ENCODE measurements around the gene PTGS1.
"Not testable (repeated sequence)": the region's sequence is repeated elsewhere in the genome, so short reads cannot be mapped to it uniquely, and the experiment has no call there.

The PTGS1 gene

GRCh38 chr9:122394265-122395125, 23.7 kb downstream of the PTGS1 start:
- no peaks in the 10 kb centered on the region for H3K36me3 Mint-ChIP-seq
- H3K4me3 Mint-ChIP-seq: no peak overlapping the region
- H3K27ac Mint-ChIP-seq: peak overlapping the region; percentile 34
- peaks cover 15% of the 10 kb centered on the region for H3K4me1 Mint-ChIP-seq
- ATAC-seq: no peak
- no peaks in the 10 kb centered on the region for H3K27me3 Mint-ChIP-seq
- H3K9me3 Mint-ChIP-seq: peaks cover 3% of the 10 kb centered on the region

DNA sequence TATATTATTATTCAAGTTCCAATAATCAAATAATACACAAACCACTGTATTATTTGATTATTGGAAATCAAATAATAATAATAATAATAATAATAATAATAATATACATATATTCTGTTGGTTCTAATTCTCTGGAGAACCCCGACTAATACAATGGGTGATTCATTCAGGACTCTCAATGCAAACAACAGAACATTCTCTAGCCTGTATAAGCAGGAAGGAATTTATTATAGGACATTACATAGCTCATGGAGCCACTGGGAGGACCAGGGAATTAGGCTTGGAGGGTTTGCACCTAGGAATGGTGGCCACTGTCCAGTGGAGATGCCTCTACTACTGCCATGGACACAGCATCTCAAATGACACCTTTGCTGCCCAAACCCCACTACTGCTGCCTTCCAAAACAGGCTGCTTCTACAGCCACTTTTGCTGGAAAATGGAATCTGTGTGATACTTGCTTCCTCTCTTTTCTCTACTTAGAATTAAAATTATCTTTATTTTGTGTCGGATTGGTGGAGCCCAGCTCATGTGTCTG, 25.9 kb downstream of the PTGS1 start:
- Mint-ChIP-seq H3K36me3 (no peaks in the 10 kb centered on the region), H3K27ac (no peak overlapping the region), H3K27me3 (no peaks in the 10 kb centered on the region), H3K4me3 (no peak overlapping the region), H3K9me3 (peaks cover 3% of the 10 kb centered on the region), H3K4me1 (no peaks in the 10 kb centered on the region)
- ATAC-seq: no peak

GRCh38 chr9:122397749-122398148, 26.9 kb downstream of the PTGS1 start:
- Mint-ChIP-seq H3K4me1 (peaks cover 6% of the 10 kb centered on the region), H3K9me3 (peaks cover 3% of the 10 kb centered on the region), H3K36me3 (no peaks in the 10 kb centered on the region), H3K27ac (no peak overlapping the region), H3K4me3 (no peak overlapping the region), H3K27me3 (no peaks in the 10 kb centered on the region)
- ATAC-seq: no peak

- H3K9me3 Mint-ChIP-seq: peaks cover 3% of the 10 kb centered on the region
- H3K27me3 Mint-ChIP-seq: no peaks in the 10 kb centered on the region
- H3K36me3 Mint-ChIP-seq: no peaks in the 10 kb centered on the region
- no peak overlapping the region for H3K27ac Mint-ChIP-seq
- ATAC-seq: no peak
- no peak overlapping the region for H3K4me3 Mint-ChIP-seq
- H3K4me1 Mint-ChIP-seq: peaks cover 9% of the 10 kb centered on the region
Observed at GRCh38 chr9:122398371-122398924, 27.6 kb downstream of the PTGS1 start.

DNA sequence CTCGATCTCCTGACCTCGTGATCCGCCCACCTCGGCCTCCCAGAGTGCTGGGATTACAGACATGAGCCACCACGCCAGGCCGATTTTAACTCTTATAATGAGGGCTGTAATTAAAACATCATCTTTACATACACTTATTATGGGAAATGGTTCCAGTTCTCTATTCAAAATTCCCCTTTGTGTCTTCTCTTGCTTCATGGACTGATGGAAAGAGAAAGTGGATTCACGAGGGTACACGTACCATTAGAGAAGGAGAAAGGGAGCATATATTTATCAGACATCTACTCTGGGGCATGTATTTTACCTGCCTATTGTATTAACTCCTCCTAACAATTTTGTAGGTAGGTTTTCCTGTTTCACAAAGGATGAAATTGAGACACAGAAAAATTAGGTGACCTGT, 31.1 kb downstream of the PTGS1 start:
- ATAC-seq: no peak
- peaks cover 3% of the 10 kb centered on the region for H3K9me3 Mint-ChIP-seq
- H3K4me1 Mint-ChIP-seq: peaks cover 9% of the 10 kb centered on the region
- H3K4me3 Mint-ChIP-seq: no peak overlapping the region
- no peaks in the 10 kb centered on the region for H3K36me3 Mint-ChIP-seq
- H3K27me3 Mint-ChIP-seq: no peaks in the 10 kb centered on the region
- peak overlapping the region; percentile 1 for H3K27ac Mint-ChIP-seq

GRCh38 chr9:122402403-122402871, 31.6 kb downstream of the PTGS1 start:
- Mint-ChIP-seq H3K9me3 (peaks cover 3% of the 10 kb centered on the region), H3K36me3 (no peaks in the 10 kb centered on the region), H3K4me1 (peaks cover 9% of the 10 kb centered on the region), H3K27ac (peak overlapping the region; percentile 1), H3K27me3 (no peaks in the 10 kb centered on the region), H3K4me3 (no peak overlapping the region)
- ATAC-seq: peak; percentile 70

GRCh38 chr9:122402874-122403273, 32.0 kb downstream of the PTGS1 start:
- H3K4me1 Mint-ChIP-seq: peaks cover 9% of the 10 kb centered on the region
- no peak for ATAC-seq
- no peaks in the 10 kb centered on the region for H3K36me3 Mint-ChIP-seq
- H3K4me3 Mint-ChIP-seq: no peak overlapping the region
- H3K9me3 Mint-ChIP-seq: peaks cover 3% of the 10 kb centered on the region
- no peaks in the 10 kb centered on the region for H3K27me3 Mint-ChIP-seq
- H3K27ac Mint-ChIP-seq: peak overlapping the region; percentile 1

- Mint-ChIP-seq H3K4me1 (peaks cover 9% of the 10 kb centered on the region), H3K27ac (no peak overlapping the region), H3K4me3 (no peak overlapping the region), H3K27me3 (no peaks in the 10 kb centered on the region), H3K36me3 (no peaks in the 10 kb centered on the region), H3K9me3 (peaks cover 3% of the 10 kb centered on the region)
- ATAC-seq: no peak
Observed at GRCh38 chr9:122403381-122404000, 32.7 kb downstream of the PTGS1 start.

GRCh38 chr9:122405304-122406069, 34.7 kb downstream of the PTGS1 start:
- H3K27ac Mint-ChIP-seq: peak overlapping the region; percentile 49
- ATAC-seq, H3K36me3 Mint-ChIP-seq, H3K27me3 Mint-ChIP-seq, H3K4me1 Mint-ChIP-seq, H3K9me3 Mint-ChIP-seq: not testable (repeated sequence)
- peak overlapping the region; percentile 75 for H3K4me3 Mint-ChIP-seq

- ATAC-seq: peak; percentile 36
- no peaks in the 10 kb centered on the region for H3K9me3 Mint-ChIP-seq
- peak overlapping the region; percentile 49 for H3K27ac Mint-ChIP-seq
- H3K4me3 Mint-ChIP-seq: peak overlapping the region; percentile 75
- H3K36me3 Mint-ChIP-seq: no peaks in the 10 kb centered on the region
- H3K27me3 Mint-ChIP-seq: no peaks in the 10 kb centered on the region
- H3K4me1 Mint-ChIP-seq: peaks cover 9% of the 10 kb centered on the region
Observed at GRCh38 chr9:122406070-122406890, 35.5 kb downstream of the PTGS1 start.

GRCh38 chr9:122414108-122414507, 43.3 kb downstream of the PTGS1 start:
- ATAC-seq, H3K36me3 Mint-ChIP-seq, H3K27me3 Mint-ChIP-seq, H3K4me3 Mint-ChIP-seq, H3K4me1 Mint-ChIP-seq, H3K27ac Mint-ChIP-seq, H3K9me3 Mint-ChIP-seq: not testable (repeated sequence)

GRCh38 chr9:122418016-122418415, 47.2 kb downstream of the PTGS1 start:
- peaks cover 23% of the 10 kb centered on the region for H3K27me3 Mint-ChIP-seq
- H3K36me3 Mint-ChIP-seq: peaks cover 19% of the 10 kb centered on the region
- H3K9me3 Mint-ChIP-seq: peaks cover 21% of the 10 kb centered on the region
- no peak overlapping the region for H3K27ac Mint-ChIP-seq
- H3K4me1 Mint-ChIP-seq: peaks cover 7% of the 10 kb centered on the region
- no peak for ATAC-seq
- H3K4me3 Mint-ChIP-seq: no peak overlapping the region

DNA sequence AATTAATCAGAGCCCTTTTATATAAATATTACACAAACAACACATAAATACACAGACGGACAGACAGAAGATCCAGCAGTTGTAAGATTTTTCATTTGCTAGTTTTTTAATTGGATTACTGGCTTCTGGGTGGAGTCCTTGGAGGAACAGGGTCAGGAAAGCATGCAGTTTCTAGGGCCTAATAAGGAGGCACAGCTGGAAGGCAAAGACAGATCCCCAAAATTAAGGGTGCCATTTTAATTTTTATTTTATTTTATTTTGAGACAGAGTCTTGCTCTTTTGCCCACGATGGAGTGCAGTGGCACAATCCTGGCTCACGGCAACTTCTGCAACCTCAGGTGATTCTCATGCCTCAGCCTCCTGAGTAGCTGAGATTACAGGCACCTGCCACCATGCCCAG, 49.5 kb downstream of the PTGS1 start:
- H3K9me3 Mint-ChIP-seq: peaks cover 18% of the 10 kb centered on the region
- peaks cover 19% of the 10 kb centered on the region for H3K36me3 Mint-ChIP-seq
- no peak overlapping the region for H3K4me3 Mint-ChIP-seq
- peaks cover 33% of the 10 kb centered on the region for H3K27me3 Mint-ChIP-seq
- H3K27ac Mint-ChIP-seq: no peak overlapping the region
- no peak for ATAC-seq
- peaks cover 3% of the 10 kb centered on the region for H3K4me1 Mint-ChIP-seq

DNA sequence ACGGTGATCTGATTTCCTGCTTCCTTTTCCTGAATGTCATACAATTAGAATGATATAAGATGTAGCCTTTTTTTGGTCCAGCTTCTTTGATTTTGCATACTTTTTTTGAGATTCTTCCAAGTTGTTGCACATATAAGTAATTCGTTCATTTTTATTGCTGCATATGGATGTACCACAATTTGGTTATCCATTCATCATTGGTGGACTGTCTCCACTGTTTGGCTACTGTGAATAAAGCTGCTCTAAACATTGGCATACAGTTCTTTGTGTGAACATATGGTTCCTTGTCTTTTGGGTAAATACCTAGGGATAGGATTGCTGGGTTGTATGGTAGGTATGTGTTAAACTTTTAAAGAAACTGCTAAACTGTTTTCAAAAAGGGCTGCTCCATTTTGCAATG, 54.3 kb downstream of the PTGS1 start:
- no peak for ATAC-seq
- Mint-ChIP-seq H3K4me3 (no peak overlapping the region), H3K36me3 (peaks cover 30% of the 10 kb centered on the region), H3K9me3 (peaks cover 19% of the 10 kb centered on the region), H3K4me1 (peaks cover 7% of the 10 kb centered on the region), H3K27me3 (peaks cover 38% of the 10 kb centered on the region), H3K27ac (no peak overlapping the region)
